GM12891 (cell line): Measurements from ENCODE around the gene HMG20B.

Experiments used
- PAX5 ChIP-seq: IDR thresholded peaks from 2 replicates; pipeline ENCODE4 v1.6.1; 2011; ENCODE audit warnings: low read length, moderate library complexity, mild to moderate bottlenecking; ENCODE audit not compliant: insufficient read depth, severe bottlenecking
- POLR2A ChIP-seq: IDR thresholded peaks from 2 replicates; pipeline ENCODE4 v1.6.1; 2011; ENCODE audit warnings: low read depth, low read length, control low read depth
- POLR2AphosphoS5 ChIP-seq: IDR thresholded peaks from 2 replicates; pipeline ENCODE4 v1.6.1; 2011; ENCODE audit warnings: low read depth, low read length, control low read depth
- POU2F2 ChIP-seq: IDR thresholded peaks from 2 replicates; pipeline ENCODE4 v1.6.1; 2011; ENCODE audit warnings: low read depth, mild to moderate bottlenecking, control low read depth, low read length, moderate library complexity
- SPI1 ChIP-seq: IDR thresholded peaks from 2 replicates; pipeline ENCODE4 v1.6.1; 2011; ENCODE audit warnings: low read depth, low read length, control low read depth
- TAF1 ChIP-seq: IDR thresholded peaks from 2 replicates; pipeline ENCODE4 v1.6.1; 2011; ENCODE audit warnings: low read depth, low read length, control low read depth

DNA sequence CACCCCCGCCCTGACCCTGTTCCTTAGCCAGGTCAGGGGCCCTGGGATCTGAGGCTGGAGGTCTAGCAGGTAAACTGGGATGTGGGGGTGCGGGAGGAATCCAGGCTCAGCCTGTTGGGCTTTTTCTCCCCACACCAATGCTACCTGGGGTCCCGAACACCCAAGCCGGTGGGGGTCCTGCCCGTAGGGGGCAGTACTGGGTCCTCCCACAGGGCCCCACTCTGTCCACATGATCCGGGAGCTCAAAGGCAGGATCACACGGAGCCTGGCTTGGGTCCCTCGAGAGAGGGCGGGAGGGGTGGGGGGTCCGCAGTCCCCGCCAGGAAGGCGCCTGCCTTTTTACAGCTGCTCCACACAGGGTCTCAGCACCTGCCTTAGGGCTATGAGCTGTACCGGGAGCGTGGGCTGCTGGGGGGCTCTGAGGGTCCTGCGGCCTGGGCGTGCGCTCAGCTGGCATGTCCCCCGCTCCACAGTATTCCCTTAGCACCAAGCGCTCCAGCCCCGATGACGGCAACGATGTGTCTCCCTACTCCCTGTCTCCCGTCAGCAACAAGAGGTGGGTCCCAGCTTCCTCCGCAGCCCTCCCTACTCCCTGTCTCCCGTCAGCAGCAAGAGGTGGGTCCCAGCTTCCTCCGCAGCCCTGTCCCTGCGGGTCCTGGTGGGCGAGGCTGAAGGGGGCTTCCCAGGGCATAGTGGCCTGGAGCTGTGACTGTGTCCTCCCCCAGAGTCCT is 46.1 kb upstream of the HMG20B start:
- TF ChIP-seq POLR2AphosphoS5 = no peak
- TF ChIP-seq PAX5 = no peak
- no peak for TF ChIP-seq POLR2A
- TF ChIP-seq SPI1 = no peak
- no peak for TF ChIP-seq POU2F2
- no peak for TF ChIP-seq TAF1
